Esophagus muscularis mucosa (tissue), 3 donors: ENCODE measurements around the gene CREBL2.

Source experiments
- POLR2A ChIP-seq: fragments of 450-650 bp; IDR thresholded peaks from one replicate; pipeline ENCODE4 v1.6.1; 2017; ENCODE audit warnings: antibody characterized with exemption, moderate library complexity, mild to moderate bottlenecking, low read depth
- TF ChIP-seq, protein P1 (sequence below), 3 experiments: fragments of 200-600 bp in 2 of 3; fragments of 450-650 bp in 1 of 3; sonication (generic) in 2 of 3; IDR thresholded peaks; one replicate each; pipeline ENCODE4 v1.5.1; 2017 to 2019; ENCODE audit warnings: antibody characterized with exemption in 3 of 3, mild to moderate bottlenecking in 2 of 3, moderate library complexity in 1 of 3

DNA sequence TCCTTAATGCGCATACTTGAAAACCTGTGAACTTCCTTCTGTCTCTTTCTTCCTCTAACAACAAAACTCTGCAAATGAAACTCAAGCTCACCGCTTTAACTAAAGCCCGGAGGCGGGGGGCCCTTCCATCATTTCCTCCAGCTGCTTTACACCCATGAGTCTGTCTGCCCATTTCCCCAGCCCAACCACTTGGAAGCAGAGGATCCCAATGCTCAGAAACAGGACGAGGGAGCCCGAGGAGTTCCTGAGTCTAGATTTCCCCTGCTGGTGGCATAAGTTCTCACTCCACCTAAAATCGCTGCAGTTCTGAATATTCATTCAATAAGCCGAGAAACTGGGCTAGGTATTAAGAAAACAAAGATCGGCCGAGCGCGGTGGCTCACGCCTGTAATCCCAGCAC is 53.5 kb downstream of the CREBL2 start:
- TF ChIP-seq, protein P1, sequence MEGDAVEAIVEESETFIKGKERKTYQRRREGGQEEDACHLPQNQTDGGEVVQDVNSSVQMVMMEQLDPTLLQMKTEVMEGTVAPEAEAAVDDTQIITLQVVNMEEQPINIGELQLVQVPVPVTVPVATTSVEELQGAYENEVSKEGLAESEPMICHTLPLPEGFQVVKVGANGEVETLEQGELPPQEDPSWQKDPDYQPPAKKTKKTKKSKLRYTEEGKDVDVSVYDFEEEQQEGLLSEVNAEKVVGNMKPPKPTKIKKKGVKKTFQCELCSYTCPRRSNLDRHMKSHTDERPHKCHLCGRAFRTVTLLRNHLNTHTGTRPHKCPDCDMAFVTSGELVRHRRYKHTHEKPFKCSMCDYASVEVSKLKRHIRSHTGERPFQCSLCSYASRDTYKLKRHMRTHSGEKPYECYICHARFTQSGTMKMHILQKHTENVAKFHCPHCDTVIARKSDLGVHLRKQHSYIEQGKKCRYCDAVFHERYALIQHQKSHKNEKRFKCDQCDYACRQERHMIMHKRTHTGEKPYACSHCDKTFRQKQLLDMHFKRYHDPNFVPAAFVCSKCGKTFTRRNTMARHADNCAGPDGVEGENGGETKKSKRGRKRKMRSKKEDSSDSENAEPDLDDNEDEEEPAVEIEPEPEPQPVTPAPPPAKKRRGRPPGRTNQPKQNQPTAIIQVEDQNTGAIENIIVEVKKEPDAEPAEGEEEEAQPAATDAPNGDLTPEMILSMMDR (IDR thresholded peaks at IDR 0.05) = no peak
- no peak for TF ChIP-seq POLR2A
